HG02885 (cell line): ENCODE results near the gene HINT2.

Experiments used
- ATAC-seq: cut with Tn5 transposase; IDR thresholded peaks from one replicate; pipeline ENCODE4 v1.9.1; 2021; ENCODE audit warnings: mild to moderate bottlenecking; ENCODE audit not compliant: unreplicated experiment, poor library complexity

HINT2 gene

GRCh38 chr9:35814841-35815543, at the start of gene HINT2:
HINT2 (minus strand) TSS chr9:35815042; CDS start chr9:35814979, 63 bp downstream.
- peak; percentile 80 for ATAC-seq

GRCh38 chr9:35863583-35863982, 48.7 kb upstream of the HINT2 start:
- ATAC-seq = no peak

GRCh38 chr9:35862328-35862727, 47.5 kb upstream of the HINT2 start:
- ATAC-seq = no peak

- ATAC-seq = no peak
Observed at GRCh38 chr9:35861161-35861897, 46.5 kb upstream of the HINT2 start.

- ATAC-seq = no peak
Observed at GRCh38 chr9:35859990-35860339, 45.1 kb upstream of the HINT2 start.

- no peak for ATAC-seq
Observed at GRCh38 chr9:35859310-35859989, 44.6 kb upstream of the HINT2 start.

- no peak for ATAC-seq
Observed at GRCh38 chr9:35858458-35858857, 43.6 kb upstream of the HINT2 start.

GRCh38 chr9:35856882-35857281, 42.0 kb upstream of the HINT2 start:
- no peak for ATAC-seq

GRCh38 chr9:35856206-35856605, 41.4 kb upstream of the HINT2 start:
- no peak for ATAC-seq

GRCh38 chr9:35854091-35854762, 39.4 kb upstream of the HINT2 start:
- no peak for ATAC-seq

- ATAC-seq = no peak
Observed at GRCh38 chr9:35852876-35853865, 38.3 kb upstream of the HINT2 start.

GRCh38 chr9:35852267-35852815, 37.5 kb upstream of the HINT2 start:
- no peak for ATAC-seq

- peak; percentile 90 for ATAC-seq
Observed at GRCh38 chr9:35847792-35848572, 33.1 kb upstream of the HINT2 start.

GRCh38 chr9:35845824-35846771, 31.3 kb upstream of the HINT2 start:
- no peak for ATAC-seq

- no peak for ATAC-seq
Observed at GRCh38 chr9:35844628-35845270, 29.9 kb upstream of the HINT2 start.

- ATAC-seq = peak; percentile 86
Observed at GRCh38 chr9:35842795-35843194, 28.0 kb upstream of the HINT2 start.
